K562 (cell line): ENCODE measurements around the gene CDC45. TPM values are rescaled to one million over a fixed set of nuclear protein-coding genes. Genes with fewer than 3 reads are reported as not detected.

Experiments
- ATAC-seq: fragments of 200-7000 bp; cut with Tn5 transposase; 3 replicates; pipeline ENCODE4 v1.9.1; 2020; ENCODE audit warnings: moderate library complexity
- BruUV-seq: library from RNA; stranded (reverse); fragments of 400-500 nt; replicated peaks from 2 replicates; lab custom pipeline; 2021; lab: Mats Ljungman, UMichigan
- CTCF ChIA-PET: fragments of 300-600 bp; formaldehyde crosslinking; extraction: SDS; loops from one replicate; lab custom pipeline; 2021; ENCODE audit warnings: low intra/inter-chr PET ratio; lab: Yijun Ruan, JAX
- POLR2A ChIA-PET: fragments of 300-600, 350-650 bp; sonication (Branson Sonifier 250); formaldehyde crosslinking; extraction: SDS; loops from one replicate; lab custom pipeline; 2021; ENCODE audit warnings: antibody characterized with exemption, inconsistent platforms; lab: Yijun Ruan, JAX
- DNase-seq, 4 experiments: peaks; one replicate each; pipeline versions ENCODE4 v3.0.0 to v3.0.0-alpha.2; 2011 to 2018; ENCODE audit warnings: low spot score in 3 of 4, mixed read lengths in 3 of 4; ENCODE audit errors: extremely low read depth in 1 of 4
- FAIRE-seq: peaks from 2 replicates; lab custom pipeline; 2011; peaks lifted over from hg19 to GRCh38; lab: Jason Lieb, UNC
- H2AFZ ChIP-seq: 2 replicates; pipeline ENCODE4 v1.6.0; 2011; ENCODE audit warnings: low read depth, low read length, control low read depth, inconsistent platforms
- H3K27ac ChIP-seq: fragments of 200-600 bp; 3 replicates; pipeline ENCODE4 v1.8.0; 2011; ENCODE audit warnings: low read depth, mild to moderate bottlenecking, control low read depth, inconsistent platforms, low read length, moderate library complexity, mixed read lengths; ENCODE audit errors: extremely low read depth
- H3K27me3 ChIP-seq, 2 experiments: fragments of 300-600 bp in 1 of 2; 2 replicates in 1 of 2; 3 replicates in 1 of 2; pipeline versions ENCODE4 v1.6.0 to v1.8.0; 2011; ENCODE audit warnings: inconsistent platforms in 2 of 2, low read length in 2 of 2, mild to moderate bottlenecking in 1 of 2, mixed read lengths in 1 of 2, moderate library complexity in 1 of 2; ENCODE audit not compliant: control insufficient read depth in 2 of 2, insufficient read depth in 2 of 2
- H3K36me3 ChIP-seq: fragments of 300-600 bp; 3 replicates; pipeline ENCODE4 v1.8.0; 2011; ENCODE audit warnings: mild to moderate bottlenecking, low read length, inconsistent platforms; ENCODE audit not compliant: control insufficient read depth, insufficient read depth
- H3K4me1 ChIP-seq, 2 experiments: fragments of 200-600 bp in 1 of 2; replicated peaks in 1 of 2; 2 replicates in 1 of 2; 3 replicates in 1 of 2; pipeline versions ENCODE4 v1.5.1 to v1.8.0; 2011; ENCODE audit warnings: inconsistent platforms in 2 of 2, low read length in 2 of 2, mild to moderate bottlenecking in 1 of 2, mixed read lengths in 1 of 2, moderate library complexity in 1 of 2; ENCODE audit not compliant: control insufficient read depth in 2 of 2, insufficient read depth in 2 of 2
- H3K4me2 ChIP-seq: 2 replicates; pipeline ENCODE4 v1.6.1; 2011; ENCODE audit warnings: low read length, control low read depth, inconsistent platforms, mixed read lengths; ENCODE audit not compliant: insufficient read depth
- H3K4me3 ChIP-seq: fragments of 200-600 bp; sonication (generic), shearing (Covaris generic); 2 replicates; pipeline ENCODE4 v1.5.1; 2016; ENCODE audit warnings: control low read depth, inconsistent platforms
- H3K79me2 ChIP-seq: fragments of 200-600 bp; 3 replicates; pipeline ENCODE4 v1.8.0; 2011; ENCODE audit warnings: low read length, inconsistent platforms; ENCODE audit not compliant: control insufficient read depth, insufficient read depth
- H3K9ac ChIP-seq, 2 experiments: 2 replicates each; pipeline versions ENCODE4 v1.6.0 to v1.6.1; 2011; ENCODE audit warnings: low read depth in 2 of 2, low read length in 2 of 2, control low read depth in 1 of 2, inconsistent platforms in 1 of 2, mild to moderate bottlenecking in 1 of 2, mixed read lengths in 1 of 2; ENCODE audit not compliant: insufficient read depth in 1 of 2
- H3K9me1 ChIP-seq: one replicate; pipeline ENCODE4 v1.6.0; 2011; ENCODE audit warnings: inconsistent platforms, mild to moderate bottlenecking, low read length, moderate library complexity; ENCODE audit not compliant: control insufficient read depth, insufficient read depth
- H3K9me3 ChIP-seq: replicated peaks from 2 replicates; pipeline ENCODE4 v1.5.1; 2011; ENCODE audit warnings: low read depth, low read length, inconsistent platforms; ENCODE audit not compliant: control insufficient read depth, insufficient read depth
- H4K20me1 ChIP-seq: replicated peaks from 2 replicates; pipeline ENCODE4 v1.6.1; 2011; ENCODE audit warnings: low read length, inconsistent platforms, mixed read lengths; ENCODE audit not compliant: control insufficient read depth, insufficient read depth
- BRD4 ChIP-seq: fragments of 200-600 bp; sonication (generic); IDR thresholded peaks from 2 replicates; pipeline ENCODE4 v1.6.1; 2017; ENCODE audit warnings: inconsistent platforms
- GATA2 ChIP-seq: sonication (generic); formaldehyde crosslinking; IDR thresholded peaks from 2 replicates; pipeline ENCODE4 v1.4.0; 2020; ENCODE audit warnings: mild to moderate bottlenecking, missing genetic modification reagents
- HNRNPLL ChIP-seq: fragments of 200-400 bp; formaldehyde crosslinking; IDR thresholded peaks from 2 replicates; pipeline ENCODE4 v1.6.1; 2017; ENCODE audit warnings: low read length, low read depth, mild to moderate bottlenecking; ENCODE audit not compliant: poor library complexity, severe bottlenecking
- HNRNPUL1 ChIP-seq: fragments of 200-400 bp; formaldehyde crosslinking; IDR thresholded peaks from 2 replicates; pipeline ENCODE4 v1.6.1; 2017; ENCODE audit warnings: low read length
- IRF2 ChIP-seq: sonication (generic); formaldehyde crosslinking; IDR thresholded peaks from 2 replicates; pipeline ENCODE4 v1.8.1; 2022; ENCODE audit warnings: mild to moderate bottlenecking, missing genetic modification reagents
- MYBL2 ChIP-seq, 2 experiments: fragments of 450-650 bp in 1 of 2; sonication (generic) in 1 of 2; formaldehyde crosslinking in 1 of 2; IDR thresholded peaks; 2 replicates each; pipeline versions ENCODE4 v1.6.1 to v1.8.1; 2017 to 2022; ENCODE audit warnings: borderline replicate concordance in 1 of 2, inconsistent platforms in 1 of 2, low read depth in 1 of 2, mild to moderate bottlenecking in 1 of 2, missing genetic modification reagents in 1 of 2, moderate library complexity in 1 of 2
- MYNN ChIP-seq, 2 experiments: sonication (generic); formaldehyde crosslinking in 1 of 2; IDR thresholded peaks; 2 replicates each; pipeline versions ENCODE4 v1.5.0 to v1.6.1; 2016 to 2020; ENCODE audit warnings: antibody characterized with exemption in 1 of 2, missing genetic modification reagents in 1 of 2
- PHF8 ChIP-seq: fragments of 200-600 bp; sonication (generic); IDR thresholded peaks from 2 replicates; pipeline ENCODE4 v1.6.1; 2012; ENCODE audit warnings: mixed run types, mild to moderate bottlenecking, inconsistent platforms, low read length, moderate library complexity, borderline replicate concordance
- SIN3A ChIP-seq, 2 experiments: fragments of 150-350 bp in 1 of 2; IDR thresholded peaks; 2 replicates each; pipeline ENCODE4 v1.6.1; 2011 to 2016; ENCODE audit warnings: borderline replicate concordance in 2 of 2, low read depth in 2 of 2, low read length in 2 of 2, mild to moderate bottlenecking in 2 of 2, moderate library complexity in 2 of 2; ENCODE audit not compliant: control insufficient read depth in 1 of 2
- SREBF1 ChIP-seq: fragments of 150-350 bp; IDR thresholded peaks from 2 replicates; pipeline ENCODE4 v1.6.1; 2014; ENCODE audit warnings: antibody characterized with exemption, low read depth, low read length, borderline replicate concordance
- TGIF2 ChIP-seq: sonication (generic); formaldehyde crosslinking; IDR thresholded peaks from 2 replicates; pipeline ENCODE4 v1.8.1; 2022; ENCODE audit warnings: mild to moderate bottlenecking, missing genetic modification reagents, moderate library complexity
- ZNF277 ChIP-seq: fragments of 250-450 bp; sonication (Bioruptor Pico); IDR thresholded peaks from 2 replicates; pipeline ENCODE4 v1.8.0; 2022; ENCODE audit warnings: inconsistent platforms, mild to moderate bottlenecking, moderate library complexity, borderline replicate concordance
- ZNF282 ChIP-seq: sonication (generic); formaldehyde crosslinking; IDR thresholded peaks from 2 replicates; pipeline ENCODE4 v1.8.1; 2023; ENCODE audit warnings: missing genetic modification reagents
- ZSCAN32 ChIP-seq: fragments of 450-650 bp; formaldehyde crosslinking; IDR thresholded peaks from 2 replicates; pipeline ENCODE4 v1.4.0; 2020; ENCODE audit warnings: mild to moderate bottlenecking, moderate library complexity
- WGBS: fragments of 100-300 bp; shearing (Covaris generic); methylation state at CpG from one replicate; pipeline ENCODE4 v1.1.6; 2016; ENCODE audit warnings: low coverage, mixed read lengths; ENCODE audit not compliant: insufficient coverage; ENCODE audit errors: missing lambda C conversion rate; 5-methylcytosine and 5-hydroxymethylcytosine counted together
- in situ Hi-C: fragments of 300-500 bp; cut with MboI; formaldehyde crosslinking; loops from 4 replicates; pipeline ENCODE4 v1.15.0; 2018; ENCODE audit warnings: inconsistent platforms, mixed read lengths
- intact Hi-C: fragments of 100-400 bp; cut with micrococcal nuclease; formaldehyde crosslinking; loops from 2 replicates; pipeline ENCODE4 v1.14.2; 2022
- polyA plus RNA-seq, 8 experiments: library from polyadenylated mRNA; depleted of rRNA in 4 of 8; stranded (reverse) in 5 of 8; unstranded in 3 of 8; fragments of >200 nt; fragmentation: Nextera tagmentation in 2 of 8; fragmentation: Illumina TruSeq in 1 of 8; extraction: Ambion mirVana in 2 of 8; extraction: Trizol in 1 of 8; gene quantifications; 2 replicates each; pipeline versions ENCODE4 v1.2.1 to v1.2.3, GENCODE V29; 2011 to 2014; ENCODE audit warnings: inconsistent platforms in 1 of 8, missing spikeins in 1 of 8
- total RNA-seq, 7 experiments: library from RNA; depleted of rRNA in 6 of 7; stranded (reverse); fragments of >200 nt in 6 of 7; fragmentation: Illumina TruSeq in 2 of 7; extraction: Trizol in 2 of 7; gene quantifications; 2 replicates each; pipeline versions ENCODE4 v1.2.1 to v1.2.3, GENCODE V29; 2011 to 2021; ENCODE audit warnings: low replicate concordance in 1 of 7
- TF ChIP-seq, protein P1 (sequence below): fragments of 250-450 bp; sonication (Bioruptor Pico); IDR thresholded peaks from 2 replicates; pipeline ENCODE4 v1.5.0; 2022; ENCODE audit warnings: mild to moderate bottlenecking

CDC45 gene
- total and polyA plus RNA-seq, 9 of the 15 experiments (the other 6 are each of a cell fraction or from before 2014, with no cell fraction given): 251 to 580 (median 410) TPM

DNA sequence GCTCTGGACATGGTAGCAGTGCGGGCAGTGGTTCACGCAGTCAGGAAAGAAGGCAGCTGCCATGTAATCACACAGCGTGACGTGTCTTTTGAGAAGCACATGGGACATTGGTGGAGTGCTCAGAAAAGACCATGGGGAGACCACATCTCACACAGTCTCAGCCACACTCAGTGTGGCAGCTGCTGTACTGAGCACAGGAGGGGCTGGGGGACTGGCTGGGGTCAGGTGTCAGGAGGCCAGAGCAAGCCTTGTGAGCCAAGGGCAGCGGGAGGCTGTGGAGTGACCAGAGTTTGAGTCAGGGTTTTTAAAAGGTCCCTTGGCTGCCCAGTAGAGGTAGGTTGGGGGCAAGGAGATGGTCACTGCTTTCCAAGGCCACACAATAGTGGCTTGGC, 26.0 kb downstream of the CDC45 start:
- no peak overlapping the region for H3K27ac ChIP-seq
- H3K4me3 ChIP-seq: no peak overlapping the region
- H3K36me3 ChIP-seq: peaks cover 99% of the 10 kb centered on the region
- WGBS: 95% methylated on average over 5 of the region's 5 CpGs
- no peak overlapping the region for H3K4me2 ChIP-seq
- ATAC-seq: no peak; the same call in 2 of the 3 replicates
- no peak for FAIRE-seq
- DNase-seq: no peak
- ChIA-PET POLR2A (interaction anchor here (0.7 to 6.3 kb wide), 14 partner anchors 6 to 492 kb away, joined by 3 to 46 read pairs (median 5); partner anchors contain the start of genes CDC45, CLDN5 and UFD1), CTCF (no interaction called here)
- peak overlapping the region in 1 of 2 experiments; percentile 21; a peak in 1 of 4 replicates for H3K9ac ChIP-seq
- H2AFZ ChIP-seq: no peak overlapping the region
- 0 out of 2 replicates have a peak, but pooled peaks have one; percentile 19 for TF ChIP-seq ZNF282 (CRISPR knock-in tag)
- no peak for TF ChIP-seq SIN3A (IDR thresholded peaks at IDR 0.05; ENCODE audit: borderline replicate concordance in 2 of 2, control insufficient read depth in 1 of 2, low read depth in 2 of 2, low read length in 2 of 2)
- TF ChIP-seq BRD4: no peak
- TF ChIP-seq GATA2 (CRISPR knock-in tag): no peak
- TF ChIP-seq IRF2 (CRISPR knock-in tag): peak; percentile 71; the same call in 1 of the 2 replicates
- no peak for TF ChIP-seq MYBL2 (IDR thresholded peaks at IDR 0.05; ENCODE audit: low read depth)
- TF ChIP-seq MYBL2 (CRISPR knock-in tag; IDR thresholded peaks at IDR 0.05; ENCODE audit: borderline replicate concordance): 0 out of 2 replicates have a peak, but pooled peaks have one; percentile 36
- TF ChIP-seq MYNN (IDR thresholded peaks at IDR 0.05): peak; percentile 13; the same call in 1 of the 2 replicates
- TF ChIP-seq MYNN (CRISPR knock-in tag; IDR thresholded peaks at IDR 0.05): no peak
- 0 out of 2 replicates have a peak, but pooled peaks have one; percentile 9 for TF ChIP-seq ZNF277
- TF ChIP-seq TGIF2 (CRISPR knock-in tag): no peak
- no peak for TF ChIP-seq ZSCAN32 (CRISPR knock-in tag)
- TF ChIP-seq SREBF1: no peak
- TF ChIP-seq, protein P1, sequence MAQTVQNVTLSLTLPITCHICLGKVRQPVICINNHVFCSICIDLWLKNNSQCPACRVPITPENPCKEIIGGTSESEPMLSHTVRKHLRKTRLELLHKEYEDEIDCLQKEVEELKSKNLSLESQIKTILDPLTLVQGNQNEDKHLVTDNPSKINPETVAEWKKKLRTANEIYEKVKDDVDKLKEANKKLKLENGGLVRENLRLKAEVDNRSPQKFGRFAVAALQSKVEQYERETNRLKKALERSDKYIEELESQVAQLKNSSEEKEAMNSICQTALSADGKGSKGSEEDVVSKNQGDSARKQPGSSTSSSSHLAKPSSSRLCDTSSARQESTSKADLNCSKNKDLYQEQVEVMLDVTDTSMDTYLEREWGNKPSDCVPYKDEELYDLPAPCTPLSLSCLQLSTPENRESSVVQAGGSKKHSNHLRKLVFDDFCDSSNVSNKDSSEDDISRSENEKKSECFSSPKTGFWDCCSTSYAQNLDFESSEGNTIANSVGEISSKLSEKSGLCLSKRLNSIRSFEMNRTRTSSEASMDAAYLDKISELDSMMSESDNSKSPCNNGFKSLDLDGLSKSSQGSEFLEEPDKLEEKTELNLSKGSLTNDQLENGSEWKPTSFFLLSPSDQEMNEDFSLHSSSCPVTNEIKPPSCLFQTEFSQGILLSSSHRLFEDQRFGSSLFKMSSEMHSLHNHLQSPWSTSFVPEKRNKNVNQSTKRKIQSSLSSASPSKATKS: no peak
- TF ChIP-seq HNRNPLL: peak; percentile 13
- no peak for TF ChIP-seq HNRNPUL1
- TF ChIP-seq PHF8: 0 out of 2 replicates have a peak, but pooled peaks have one; percentile 10
- H3K4me1 ChIP-seq: peaks cover 0 to 5% of the 10 kb centered on the region in 2 experiments; a peak in 1 of 5 replicates
- in situ Hi-C loops: loop anchor here (10.0 kb wide), 1 partner anchor 839 kb away; no protein-coding TSS in a partner anchor
- no TSS peak for BruUV-seq
- no peaks in the 10 kb centered on the region for H3K9me3 ChIP-seq
- no peaks in the 10 kb centered on the region for H3K79me2 ChIP-seq
- H4K20me1 ChIP-seq: peaks cover 10% of the 10 kb centered on the region; the same call in 1 of the 2 replicates
- H3K9me1 ChIP-seq: no peaks in the 10 kb centered on the region
- H3K27me3 ChIP-seq: no peaks in the 10 kb centered on the region
- intact Hi-C loops: no loop called here
